ENCODE results near the gene RCN2. TPM values are rescaled to one million over a fixed set of nuclear protein-coding genes. Genes with fewer than 3 reads are reported as not detected.

RCN2 gene
- polyA plus RNA-seq, 4 donors: 217 to 260 (median 257) TPM

DNA sequence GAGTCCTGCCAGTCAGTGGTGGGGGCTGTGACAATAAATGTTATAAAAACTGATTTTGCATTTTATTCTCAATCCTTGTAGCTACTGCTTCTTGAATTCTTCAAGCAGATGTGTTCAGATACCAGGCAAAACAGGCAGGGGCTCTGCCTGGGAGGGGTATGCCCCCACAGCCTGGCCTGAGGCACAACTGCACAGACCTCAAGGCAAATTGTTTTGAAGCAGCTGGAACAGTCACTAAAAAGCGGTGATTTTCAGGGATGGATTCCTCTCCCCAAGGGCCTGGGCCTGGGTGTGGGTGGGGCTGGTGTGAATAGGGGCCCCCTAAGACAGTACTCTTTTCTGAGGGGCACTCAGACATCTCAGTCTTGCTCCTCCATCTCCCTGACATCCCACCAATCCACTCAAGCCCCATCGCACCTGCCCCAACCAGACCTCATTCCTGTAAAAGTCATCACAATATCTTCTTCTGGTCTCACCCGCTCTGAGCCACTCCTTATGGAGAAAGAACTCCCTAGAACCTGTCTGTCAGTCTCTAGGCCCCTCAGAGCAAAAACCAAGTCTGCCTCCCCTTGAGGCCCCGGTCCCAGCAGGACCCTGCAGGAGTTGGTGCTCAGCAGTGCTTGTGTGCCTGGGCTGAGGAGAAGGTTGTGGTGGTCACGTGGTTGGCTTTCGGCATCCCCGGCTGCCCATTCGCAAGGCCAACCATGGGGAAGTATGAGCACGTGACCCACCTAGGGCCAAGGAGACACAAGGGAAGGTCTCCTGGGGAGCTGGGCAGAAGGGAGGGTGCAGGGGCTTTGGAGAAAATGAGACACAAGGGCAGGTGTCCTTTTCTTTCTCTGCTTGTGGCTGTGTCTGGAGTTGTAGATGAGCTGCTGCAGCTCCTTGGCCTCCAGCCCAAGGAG is 60.4 kb downstream of the RCN2 start:
- DNase-seq (ENCODE audit: low read depth in 4 of 4, low spot score in 3 of 4): no peak

DNA sequence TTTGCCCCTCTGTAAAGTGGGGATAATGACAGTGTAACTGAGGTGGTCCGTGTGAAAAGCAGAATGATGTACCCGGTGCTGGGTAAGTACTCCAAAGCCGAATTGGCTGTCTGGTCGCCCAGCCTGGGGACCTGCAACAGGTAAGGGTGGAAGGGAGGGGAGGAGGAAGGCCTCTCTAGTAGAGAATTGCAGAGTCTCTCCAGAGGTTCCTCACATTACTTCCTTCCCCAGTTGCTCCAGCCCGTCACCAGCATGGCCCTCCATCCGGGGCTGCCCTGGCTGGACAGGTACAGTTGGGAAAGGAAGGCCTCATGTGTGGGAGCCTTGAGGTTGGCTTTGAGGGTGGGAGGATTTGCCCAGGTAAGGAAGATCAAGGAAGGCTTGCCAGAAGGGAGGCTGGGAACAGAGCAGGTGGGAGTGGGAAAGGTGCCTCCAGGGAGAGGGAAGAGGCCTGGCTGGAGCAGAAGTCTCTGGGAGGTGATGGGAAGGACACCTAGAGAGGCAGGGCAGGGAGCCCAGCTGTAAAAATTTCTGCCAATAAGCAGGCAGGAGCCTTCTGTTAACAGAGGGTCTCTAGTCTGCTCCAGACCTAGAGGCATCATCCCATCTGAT is 61.7 kb downstream of the RCN2 start:
- DNase-seq (ENCODE audit: low read depth in 4 of 4, low spot score in 3 of 4): no peak

DNA sequence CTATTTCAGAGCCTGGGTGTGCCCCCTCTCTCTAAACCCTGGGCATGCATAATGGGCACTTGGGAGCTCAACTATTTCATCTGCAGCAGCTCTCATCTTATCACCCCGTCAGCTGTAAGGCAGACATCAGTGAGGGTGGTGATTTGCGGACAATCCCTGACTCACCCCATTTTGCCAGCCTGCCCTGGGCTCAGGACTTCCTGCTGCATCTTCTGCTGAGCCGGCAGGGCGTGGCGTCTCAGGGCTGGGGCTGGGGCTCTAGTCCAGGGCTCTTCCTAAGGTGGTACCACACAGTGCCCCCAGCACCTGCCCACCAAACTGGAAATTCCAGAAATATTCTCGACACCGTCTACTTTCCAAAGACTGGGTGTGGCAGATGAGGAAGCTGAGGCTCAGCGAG is 62.5 kb downstream of the RCN2 start:
- DNase-seq (ENCODE audit: low read depth in 4 of 4, low spot score in 3 of 4): no peak

DNA sequence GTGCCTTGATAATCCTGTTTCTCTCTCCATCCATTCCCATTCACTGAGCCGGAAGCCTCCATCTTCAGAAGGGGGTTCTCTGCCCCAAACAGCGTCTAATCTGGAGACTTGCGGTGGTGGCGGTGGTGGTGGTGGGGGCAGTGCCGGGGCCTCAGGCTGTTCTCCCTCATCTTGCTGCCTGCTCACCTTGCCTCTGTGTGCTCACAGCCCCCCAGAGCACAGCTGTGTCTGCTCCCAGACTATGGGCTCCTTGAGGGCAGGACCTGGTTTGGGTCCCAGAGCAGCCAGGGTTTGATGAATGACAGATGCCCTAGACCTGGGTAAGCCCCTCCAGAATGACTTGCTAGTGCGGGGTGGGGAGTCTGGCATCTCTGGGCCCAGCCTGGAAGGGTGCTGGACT is 62.9 kb downstream of the RCN2 start:
- no peak for DNase-seq (ENCODE audit: low read depth in 4 of 4, low spot score in 3 of 4)

DNA sequence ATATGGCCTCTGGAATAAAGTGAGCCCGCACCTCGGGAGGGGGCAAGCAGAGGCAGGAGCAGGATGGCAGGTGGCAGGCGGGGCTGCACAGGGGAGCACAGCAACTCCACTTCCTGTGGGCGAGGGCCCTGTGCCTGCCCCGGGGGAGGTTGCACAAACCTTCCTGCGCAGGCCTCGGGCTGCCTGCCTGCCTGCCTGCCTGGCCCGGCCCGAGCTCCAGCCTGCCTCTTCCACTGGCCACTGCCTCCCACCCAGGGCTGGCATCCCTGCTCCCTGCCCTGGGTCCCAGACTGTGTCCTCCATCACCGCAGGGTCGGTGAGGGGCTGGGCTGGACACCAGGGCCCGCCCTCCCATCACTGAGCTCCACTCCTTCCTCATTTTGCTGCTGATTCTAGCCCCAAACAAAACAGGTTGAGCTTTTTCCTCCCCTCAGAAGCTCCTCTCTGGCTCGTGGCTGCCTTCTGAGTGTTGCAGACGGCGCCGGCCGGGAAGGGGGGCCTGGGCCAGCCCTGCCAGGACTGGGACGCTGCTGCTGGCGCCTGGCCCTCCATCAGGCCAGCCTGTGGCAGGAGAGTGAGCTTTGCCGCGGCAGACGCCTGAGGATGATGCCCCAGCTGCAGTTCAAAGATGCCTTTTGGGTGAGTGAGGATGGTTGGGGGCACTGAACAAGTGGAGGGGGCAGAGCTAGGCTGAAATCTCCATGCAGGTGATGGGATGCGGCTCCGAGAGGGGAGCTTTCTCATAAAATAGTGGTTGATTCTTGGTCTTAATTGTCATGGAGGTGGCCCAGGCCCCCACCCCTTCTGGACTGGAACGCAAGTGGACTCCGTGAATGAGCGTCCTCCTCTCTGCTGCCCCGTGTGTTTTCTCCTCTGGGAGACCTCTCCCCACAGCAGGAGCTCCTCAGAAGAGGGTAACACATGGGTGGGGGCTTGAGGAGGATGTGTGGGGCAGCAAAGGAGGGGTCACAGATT is 63.7 kb downstream of the RCN2 start, which contains the start of gene PSTPIP1:
Gene PSTPIP1, plus strand, starts transcription at position 156 of the 975 bp plus-strand sequence. Its CDS starts 448 bp downstream, at position 604.
- DNase-seq (ENCODE audit: low read depth in 4 of 4, low spot score in 3 of 4): no peak

DNA sequence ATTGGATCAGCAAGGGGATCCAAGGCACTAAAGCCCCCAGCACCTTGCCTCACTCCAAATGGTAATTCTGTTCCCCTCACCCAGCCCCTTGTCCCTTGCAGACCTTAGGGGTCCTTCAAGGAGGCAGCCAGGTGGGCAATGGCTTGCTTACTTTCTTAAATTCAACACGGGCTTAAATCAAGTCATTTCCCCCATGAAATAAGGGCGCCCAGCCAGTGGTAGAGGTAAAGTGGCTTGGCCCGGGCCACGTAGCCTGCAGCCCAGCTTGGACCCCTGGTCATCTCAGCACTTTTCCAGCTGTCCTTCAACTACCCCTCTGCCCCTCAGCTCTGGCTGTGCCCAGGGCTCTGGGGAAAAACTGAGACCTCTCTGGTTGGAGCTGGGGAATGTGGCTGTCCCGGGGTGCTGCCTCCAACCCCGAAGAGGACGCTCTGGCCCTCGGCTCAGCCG is 64.6 kb downstream of the RCN2 start:
- DNase-seq (ENCODE audit: low read depth in 4 of 4, low spot score in 3 of 4): no peak

DNA sequence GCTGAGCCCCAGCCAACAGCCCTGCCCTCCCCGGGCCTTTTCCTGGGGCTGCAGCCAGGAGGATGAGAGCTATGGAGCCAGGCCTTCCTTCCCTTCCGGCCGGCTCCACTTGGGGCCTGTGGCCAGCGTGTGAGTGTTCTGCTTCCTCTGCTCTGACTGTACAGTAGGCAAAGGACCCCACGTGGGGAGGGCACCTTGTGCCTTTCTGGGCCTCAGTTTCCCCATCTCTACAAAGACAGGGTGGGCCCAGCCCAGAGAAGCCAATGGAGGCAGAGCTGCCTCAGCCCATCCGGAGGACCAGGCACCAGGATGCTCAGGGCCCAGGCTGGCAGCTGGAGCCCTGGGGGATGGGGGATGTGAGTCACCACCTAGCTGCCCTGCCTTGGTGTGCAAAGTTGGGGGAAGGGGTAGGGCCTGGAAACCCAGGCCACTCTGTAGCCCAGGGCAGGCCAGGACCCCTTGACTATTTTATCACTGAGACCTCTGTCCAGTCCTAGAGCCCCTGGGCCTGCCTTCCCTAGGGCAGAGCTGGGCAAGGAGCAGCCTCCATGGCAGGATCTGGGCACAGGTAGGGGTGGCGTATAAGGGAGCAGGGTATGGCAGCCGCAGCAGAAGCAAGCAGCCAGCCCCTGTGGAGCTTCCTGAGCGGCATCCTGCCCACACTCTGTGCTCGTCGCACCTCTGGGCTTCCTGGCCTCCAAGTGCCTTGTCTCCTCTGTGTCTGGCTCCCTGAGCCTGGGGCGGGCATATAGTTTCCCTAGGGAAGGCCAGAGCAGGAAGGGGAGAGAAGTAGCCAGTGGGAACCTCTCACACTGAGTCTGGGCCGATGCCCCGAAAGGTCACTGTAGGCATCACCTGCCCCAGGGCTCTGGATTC is 65.2 kb downstream of the RCN2 start:
- no peak for DNase-seq (ENCODE audit: low read depth in 4 of 4, low spot score in 3 of 4)

DNA sequence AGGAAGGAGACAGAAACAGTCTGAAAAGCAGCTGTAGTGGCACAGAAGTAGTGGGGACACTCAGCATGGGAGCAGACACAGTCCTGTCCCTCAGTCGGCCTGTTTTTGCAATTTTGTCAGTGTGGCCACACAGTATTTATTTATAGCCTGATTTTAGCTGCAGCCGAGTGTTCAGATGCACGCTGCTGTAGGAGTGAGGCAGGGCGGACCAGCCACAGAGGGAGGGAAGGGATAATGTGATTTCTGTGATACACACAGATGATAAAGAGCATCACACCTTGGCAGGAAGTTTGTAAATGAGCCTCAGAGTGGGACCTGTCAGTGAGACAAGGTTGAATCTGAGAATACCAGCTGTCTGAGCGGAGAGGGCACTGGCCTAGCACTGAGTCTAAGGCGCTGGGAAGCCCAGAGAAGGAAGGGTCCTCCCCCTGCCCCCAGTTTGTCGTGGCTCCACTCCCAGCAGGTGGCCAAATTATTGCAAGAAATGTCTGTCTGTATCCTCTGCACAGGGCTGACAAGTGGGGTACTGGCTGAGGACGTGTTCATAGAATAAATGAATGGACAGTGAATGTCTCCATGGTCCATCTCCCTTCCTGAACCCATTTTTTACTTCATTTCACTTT is 67.2 kb downstream of the RCN2 start:
- DNase-seq (ENCODE audit: low read depth in 4 of 4, low spot score in 3 of 4): no peak

DNA sequence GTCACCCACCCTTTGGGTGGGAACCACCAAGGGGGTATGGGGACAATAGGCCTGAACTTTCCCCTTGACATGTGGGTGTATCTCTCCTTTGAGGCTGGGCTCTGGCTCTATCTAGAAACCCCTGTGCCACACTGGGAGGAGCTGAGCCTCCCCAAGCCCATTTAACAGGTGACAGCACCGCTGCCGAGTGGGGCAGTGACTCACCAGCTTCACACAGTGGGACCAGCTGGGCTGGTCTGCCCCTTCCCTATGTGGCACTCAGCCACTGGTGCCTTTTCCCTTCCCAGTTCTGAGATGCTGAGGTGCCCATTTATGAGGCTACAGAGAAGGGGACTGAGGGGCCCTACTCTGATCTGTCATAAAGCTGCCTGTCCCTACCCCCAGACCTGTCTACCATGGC is 68.4 kb downstream of the RCN2 start:
- no peak for DNase-seq (ENCODE audit: low read depth in 4 of 4, low spot score in 3 of 4)

DNA sequence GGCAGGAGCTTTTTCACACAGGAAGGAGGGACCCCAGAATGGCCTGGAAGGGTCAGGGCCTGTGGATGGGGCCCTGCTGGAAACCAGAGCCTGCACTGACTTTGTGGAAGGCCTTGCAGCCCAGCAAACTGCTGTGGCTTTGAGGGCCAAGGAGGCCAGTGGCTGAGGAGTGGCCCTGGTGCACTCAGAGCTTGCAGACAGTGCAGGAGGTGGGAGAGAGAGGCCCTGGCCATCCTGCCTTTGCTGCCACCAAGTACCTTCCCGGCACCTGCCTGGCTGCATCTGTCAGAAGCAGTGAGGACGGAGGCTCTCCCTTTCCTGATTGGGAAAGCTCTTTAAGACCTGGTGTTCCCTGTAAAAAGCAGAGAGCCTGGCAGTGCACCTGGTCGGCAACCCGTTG is 69.8 kb downstream of the RCN2 start:
- DNase-seq (ENCODE audit: low read depth in 4 of 4, low spot score in 3 of 4): no peak

DNA sequence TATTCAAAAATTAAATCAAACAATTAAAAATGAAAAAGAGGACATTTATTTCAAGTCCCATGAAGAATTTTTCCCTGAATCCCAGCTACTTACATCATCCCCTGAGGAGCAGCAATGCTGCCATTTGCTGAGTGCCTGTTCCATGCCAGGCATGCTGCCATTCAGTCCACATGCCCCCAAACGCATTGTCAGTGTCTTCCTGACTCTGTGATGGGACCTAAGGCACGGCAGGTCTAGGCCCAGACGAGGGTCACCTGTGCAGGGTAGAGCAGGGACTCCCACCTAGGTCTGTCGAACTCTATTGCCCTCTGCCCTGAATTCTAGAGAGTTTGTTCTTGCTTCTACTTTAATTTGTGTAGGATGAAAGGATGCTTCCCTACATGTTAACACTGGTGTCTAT is 70.4 kb downstream of the RCN2 start:
- DNase-seq (ENCODE audit: low read depth in 4 of 4, low spot score in 3 of 4): no peak

DNA sequence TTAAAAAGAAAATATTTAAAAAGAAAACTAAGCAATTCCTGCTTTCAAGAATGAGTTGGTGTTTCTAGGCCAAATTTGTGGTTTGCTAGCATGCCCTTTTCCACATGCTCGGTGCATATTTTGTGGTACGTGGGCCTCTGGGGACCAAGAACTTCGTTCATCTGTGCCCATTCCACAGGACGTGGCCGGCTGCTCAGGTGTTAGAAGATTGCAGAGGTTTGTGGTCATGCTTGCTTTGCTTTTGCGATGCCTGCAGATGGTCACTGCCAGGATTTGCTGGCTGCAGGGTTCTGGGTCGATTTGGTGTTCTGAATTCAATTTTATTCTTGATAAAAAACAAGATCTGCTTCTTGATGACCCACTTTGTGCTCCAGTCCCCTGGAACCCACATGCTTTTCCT is 70.9 kb downstream of the RCN2 start:
- DNase-seq (ENCODE audit: low read depth in 4 of 4, low spot score in 3 of 4): no peak

DNA sequence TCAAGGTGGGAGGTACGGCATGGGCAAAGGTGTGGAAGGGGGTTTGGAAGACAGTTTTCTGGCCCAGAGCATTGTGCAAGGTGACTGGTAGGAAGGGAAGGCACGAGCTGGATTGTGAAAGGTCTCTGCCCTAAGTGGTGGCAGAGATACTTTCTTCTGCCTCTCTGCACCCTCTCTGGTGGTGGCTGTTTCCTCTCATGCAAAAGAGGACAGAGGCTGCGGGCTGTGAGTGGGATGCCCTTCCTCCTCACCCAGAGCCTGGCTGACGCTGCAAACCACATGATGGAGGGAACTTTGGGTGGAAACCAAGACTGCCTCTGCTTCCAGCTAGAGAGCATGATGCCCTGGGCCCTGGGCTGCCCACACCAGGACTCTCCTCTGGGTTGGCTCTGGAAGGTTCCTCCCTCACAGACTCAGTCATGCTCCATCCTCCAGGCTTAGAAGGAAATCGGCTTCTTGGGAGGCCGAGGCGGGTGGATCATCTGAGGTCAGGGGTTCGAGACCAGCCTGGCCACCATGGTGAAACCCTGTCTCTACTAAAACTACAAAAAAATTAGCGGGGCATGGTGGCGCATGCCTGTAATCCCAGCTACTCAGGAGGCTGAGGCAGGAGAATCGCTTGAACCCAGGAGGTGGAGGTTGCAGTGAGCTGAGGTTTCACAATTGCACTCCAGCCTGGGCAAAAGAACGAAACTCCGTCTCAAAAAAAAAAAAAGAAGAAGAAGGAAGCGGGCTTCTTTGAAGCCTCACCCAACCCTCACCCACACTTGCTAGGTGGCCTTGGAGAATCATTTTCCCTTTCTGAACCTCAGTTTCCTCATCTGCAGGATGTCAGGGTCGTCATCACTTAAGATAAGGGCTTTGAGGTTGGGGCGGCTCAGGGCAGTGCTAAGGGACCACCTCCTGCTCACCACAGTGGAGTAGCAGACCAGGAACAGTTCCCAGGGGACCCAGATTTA is 71.7 kb downstream of the RCN2 start:
- DNase-seq (ENCODE audit: low read depth in 4 of 4, low spot score in 3 of 4): no peak

Other genes starting within 250 kb of the RCN2 start
- gene SCAPER, start 26.4 kb upstream of the RCN2 start, polyA plus RNA-seq (ENCODE audit: insufficient read length in 4 of 4): 10 to 100 TPM; 24.9 to 30.0 (median 28.0) TPM
- 1 to 10 TPM in 2 of 4 donors, under 1 TPM in 2; 0.69 to 1.2 (median 0.99) TPM for gene PSTPIP1, start 63.4 kb downstream of the RCN2 start, polyA plus RNA-seq (ENCODE audit: insufficient read length in 4 of 4)
- gene TSPAN3, start 139.4 kb downstream of the RCN2 start, polyA plus RNA-seq (ENCODE audit: insufficient read length in 4 of 4): 100 to 1,000 TPM; 467 to 525 (median 484) TPM